CD14-positive monocyte (primary cell): ENCODE data around the gene S100P. TPM values are rescaled to one million over a fixed set of nuclear protein-coding genes. Genes with fewer than 3 reads are reported as not detected.

Source experiments
- DNase-seq, 3 donors: peaks; one replicate each; pipeline ENCODE4 v3.0.0-alpha.2; 2011 to 2022
- H2AFZ ChIP-seq: 2 replicates; pipeline ENCODE4 v1.6.0; 2012; ENCODE audit warnings: mild to moderate bottlenecking, low read depth, low read length, inconsistent platforms; ENCODE audit not compliant: insufficient read depth, poor library complexity, severe bottlenecking
- H3K27ac ChIP-seq, 2 donors: 1 replicate in 1 of 2; 2 replicates in 1 of 2; pipeline ENCODE4 v1.5.1; 2012 to 2013; ENCODE audit warnings: low read length in 2 of 2, control low read depth in 1 of 2, inconsistent platforms in 1 of 2, low read depth in 1 of 2, mild to moderate bottlenecking in 1 of 2
- H3K27me3 ChIP-seq, 2 donors: one replicate each; pipeline versions ENCODE4 v1.6.0 to v1.6.1; 2011 to 2013; ENCODE audit warnings: low read length in 2 of 2; ENCODE audit not compliant: control insufficient read depth in 2 of 2, insufficient read depth in 2 of 2
- H3K36me3 ChIP-seq, 2 donors: replicated peaks in 1 of 2; 1 replicate in 1 of 2; 2 replicates in 1 of 2; pipeline versions ENCODE4 v1.5.1 to v1.6.1; 2012 to 2013; ENCODE audit warnings: low read length in 2 of 2, control low read depth in 1 of 2, inconsistent platforms in 1 of 2, mild to moderate bottlenecking in 1 of 2; ENCODE audit not compliant: insufficient read depth in 2 of 2, control insufficient read depth in 1 of 2
- H3K4me1 ChIP-seq, 2 donors: 1 replicate in 1 of 2; 2 replicates in 1 of 2; pipeline versions ENCODE4 v1.5.1 to v1.6.1; 2012 to 2013; ENCODE audit warnings: low read length in 2 of 2, control low read depth in 1 of 2, inconsistent platforms in 1 of 2, mild to moderate bottlenecking in 1 of 2, moderate library complexity in 1 of 2; ENCODE audit not compliant: insufficient read depth in 2 of 2, control insufficient read depth in 1 of 2
- H3K4me2 ChIP-seq: replicated peaks from 2 replicates; pipeline ENCODE3; 2012; ENCODE audit warnings: low read length, moderate library complexity, mild to moderate bottlenecking; ENCODE audit not compliant: poor library complexity, severe bottlenecking; ENCODE audit errors: extremely low read depth
- H3K4me3 ChIP-seq, 3 experiments: fragments of 200-600 bp in 1 of 3; sonication (generic) in 1 of 3; replicated peaks in 1 of 3; 1 replicate in 2 of 3; 2 replicates in 1 of 3; pipeline ENCODE4 v1.5.1; 2011 to 2013; ENCODE audit warnings: low read length in 3 of 3, mild to moderate bottlenecking in 3 of 3, control low read depth in 2 of 3, low read depth in 2 of 3, inconsistent platforms in 1 of 3, moderate library complexity in 1 of 3
- H3K79me2 ChIP-seq: 2 replicates; pipeline ENCODE4 v1.6.0; 2012; ENCODE audit warnings: mild to moderate bottlenecking, control low read depth, inconsistent platforms, low read length, moderate library complexity; ENCODE audit not compliant: insufficient read depth
- H3K9ac ChIP-seq: 2 replicates; pipeline ENCODE4 v1.6.0; 2017; ENCODE audit warnings: low read length, mild to moderate bottlenecking; ENCODE audit not compliant: insufficient read depth, poor library complexity, severe bottlenecking
- H3K9me3 ChIP-seq, 2 donors: replicated peaks in 1 of 2; 1 replicate in 1 of 2; 2 replicates in 1 of 2; pipeline versions ENCODE4 v1.5.1 to v1.6.1; 2012 to 2013; ENCODE audit warnings: low read length in 2 of 2, control low read depth in 1 of 2; ENCODE audit not compliant: control insufficient read depth in 1 of 2, insufficient read depth in 1 of 2
- H4K20me1 ChIP-seq: 2 replicates; pipeline ENCODE4 v1.6.0; 2012; ENCODE audit warnings: mild to moderate bottlenecking, low read length, control low read depth, moderate library complexity; ENCODE audit not compliant: insufficient read depth
- H3K27ac Mint-ChIP-seq, 7 donors: one replicate each; pipeline ENCODE4 v1.8.0; 2020; ENCODE audit warnings: mild to moderate bottlenecking in 7 of 7, mixed read lengths in 7 of 7, moderate library complexity in 6 of 7, inconsistent platforms in 2 of 7
- H3K27me3 Mint-ChIP-seq, 3 donors: one replicate each; pipeline ENCODE4 v1.8.0; 2021 to 2022; ENCODE audit warnings: low read depth in 3 of 3, mild to moderate bottlenecking in 3 of 3, mixed read lengths in 3 of 3, moderate library complexity in 3 of 3, inconsistent platforms in 1 of 3
- H3K36me3 Mint-ChIP-seq, 2 donors: one replicate each; pipeline ENCODE4 v1.8.0; 2020; ENCODE audit warnings: mixed read lengths in 2 of 2, inconsistent platforms in 1 of 2, mild to moderate bottlenecking in 1 of 2
- H3K4me1 Mint-ChIP-seq: one replicate; pipeline ENCODE4 v1.8.0; 2020; ENCODE audit warnings: mild to moderate bottlenecking, mixed read lengths
- H3K4me3 Mint-ChIP-seq, 2 donors: one replicate each; pipeline ENCODE4 v1.8.0; 2020; ENCODE audit warnings: mild to moderate bottlenecking in 2 of 2, mixed read lengths in 2 of 2, moderate library complexity in 1 of 2
- H3K9me3 Mint-ChIP-seq, 7 donors: one replicate each; pipeline ENCODE4 v1.8.0; 2020 to 2022; ENCODE audit warnings: mixed read lengths in 7 of 7, mild to moderate bottlenecking in 6 of 7, moderate library complexity in 6 of 7, inconsistent platforms in 2 of 7
- CTCF ChIP-seq: fragments of 200-600 bp; IDR thresholded peaks from one replicate; pipeline ENCODE4 v1.8.0; 2022; ENCODE audit warnings: antibody characterized with exemption, mild to moderate bottlenecking
- WGBS: methylation state at CpG from one replicate; pipeline ENCODE4 v1.1.5; 2013; ENCODE audit warnings: missing lambda C conversion rate; ENCODE audit not compliant: insufficient coverage; 5-methylcytosine and 5-hydroxymethylcytosine counted together
- intact Hi-C, 2 donors: fragments of 100-400 bp; cut with micrococcal nuclease; formaldehyde crosslinking; loops; one replicate each; pipeline versions ENCODE4 v1.15.0 to v1.15.1; 2023
- polyA plus RNA-seq, 3 donors: library from polyadenylated mRNA; depleted of rRNA in 1 of 3; unstranded in 2 of 3; stranded (reverse) in 1 of 3; fragments of 300-500 nt in 2 of 3; fragments of >200 nt in 1 of 3; fragmentation: Illumina TruSeq in 2 of 3; gene quantifications; 1 replicate in 2 of 3; 2 replicates in 1 of 3; pipeline ENCODE4 v1.2.3, GENCODE V29; 2012 to 2021

The S100P gene
- polyA plus RNA-seq, 3 donors: 13.6 to 71.2 (median 29.3) TPM

GRCh38 chr4:6694177-6694901 lies 661 bp downstream of the S100P start:
- Histone ChIP-seq H2AFZ (peak overlapping the region; percentile 73), H3K9me3 (no peaks in the 10 kb centered on the region), H3K9ac (peak overlapping the region; percentile 55), H3K36me3 (peaks cover 0 to 2% of the 10 kb centered on the region in 2 donors), H4K20me1 (no peaks in the 10 kb centered on the region), H3K4me1 (peaks cover 37 to 54% of the 10 kb centered on the region in 2 donors), H3K4me2 (peak overlapping the region; percentile 65), H3K79me2 (peaks cover 20% of the 10 kb centered on the region), H3K27ac (peak overlapping the region; percentile 72 to 77), H3K4me3 (peak overlapping the region; percentile 5 to 67 (median 21)), H3K27me3 (no peaks in the 10 kb centered on the region)
- Mint-ChIP-seq H3K27me3 (peaks cover 0 to 4% (median 0%) of the 10 kb centered on the region in 3 donors), H3K27ac (peak overlapping the region; percentile 63 to 92 (median 85)), H3K4me3 (peak overlapping the region; percentile 62 to 83), H3K36me3 (peaks cover 3 to 5% of the 10 kb centered on the region in 2 donors), H3K4me1 (peaks cover 60% of the 10 kb centered on the region), H3K9me3 (no peaks in the 10 kb centered on the region)
- 53% methylated on average over 13 of the region's 16 CpGs for WGBS
- no peak for DNase-seq
- TF ChIP-seq CTCF: no peak
- intact Hi-C loops: no loop called here

GRCh38 chr4:6695660-6696610 lies 2.3 kb downstream of the S100P start:
- H3K4me2 ChIP-seq: peak overlapping the region; percentile 65
- peaks cover 44% of the 10 kb centered on the region for H3K4me1 Mint-ChIP-seq
- H3K9me3 ChIP-seq: no peaks in the 10 kb centered on the region
- H3K36me3 Mint-ChIP-seq: peaks cover 15 to 17% of the 10 kb centered on the region in 2 donors
- no peaks in the 10 kb centered on the region for H3K9me3 Mint-ChIP-seq
- H2AFZ ChIP-seq: peak overlapping the region; percentile 77
- no peaks in the 10 kb centered on the region for H4K20me1 ChIP-seq
- peaks cover 20% of the 10 kb centered on the region for H3K79me2 ChIP-seq
- intact Hi-C loops: no loop called here
- 65% methylated on average over 16 of the region's 18 CpGs for WGBS
- peak overlapping the region; percentile 60 to 77 for H3K27ac ChIP-seq
- peak overlapping the region; percentile 66 to 92 (median 80) for H3K27ac Mint-ChIP-seq
- peak overlapping the region; percentile 45 to 66 for H3K4me3 Mint-ChIP-seq
- no peak for TF ChIP-seq CTCF
- no peaks in the 10 kb centered on the region for H3K27me3 ChIP-seq
- peak overlapping the region in 1 of 3 experiments; percentile 67 for H3K4me3 ChIP-seq
- peaks cover 33 to 38% of the 10 kb centered on the region in 2 donors for H3K4me1 ChIP-seq
- peak in 2 of 3 donors; percentile 32 to 47 for DNase-seq
- peak overlapping the region; percentile 51 for H3K9ac ChIP-seq
- no peaks in the 10 kb centered on the region for H3K27me3 Mint-ChIP-seq
- peaks cover 3 to 17% of the 10 kb centered on the region in 2 donors for H3K36me3 ChIP-seq
